Coronary artery (tissue), 2 donors: Measurements from ENCODE around the gene AGA.

ENCODE experiments used
- DNase-seq: peaks from one replicate; pipeline ENCODE4 v3.0.0-alpha.2; 2017; ENCODE audit warnings: low spot score
- H3K27ac ChIP-seq, 2 donors: fragments of 200-600 bp; sonication (generic); one replicate each; pipeline ENCODE4 v1.5.1; 2016 to 2019
- H3K4me3 ChIP-seq: fragments of 200-600 bp; sonication (generic); 2 replicates; pipeline ENCODE4 v1.5.1; 2016; ENCODE audit warnings: mild to moderate bottlenecking, moderate library complexity
- CTCF ChIP-seq: fragments of 200-600 bp; sonication (generic); IDR thresholded peaks from one replicate; pipeline ENCODE4 v1.5.1; 2019; ENCODE audit warnings: antibody characterized with exemption

The AGA gene

GRCh38 chr4:177484613-177485021, 42.4 kb upstream of the AGA start:
- TF ChIP-seq CTCF: no peak
- Histone ChIP-seq H3K27ac (no peak overlapping the region), H3K4me3 (no peak overlapping the region)
- no peak for DNase-seq

GRCh38 chr4:177483760-177484159, 41.5 kb upstream of the AGA start:
- Histone ChIP-seq H3K27ac (no peak overlapping the region), H3K4me3 (no peak overlapping the region)
- TF ChIP-seq CTCF: no peak
- no peak for DNase-seq

GRCh38 chr4:177483271-177483670, 41.0 kb upstream of the AGA start:
- TF ChIP-seq CTCF: no peak
- no peak overlapping the region for H3K4me3 ChIP-seq
- no peak overlapping the region for H3K27ac ChIP-seq
- DNase-seq: no peak

GRCh38 chr4:177482367-177482766, 40.1 kb upstream of the AGA start:
- Histone ChIP-seq H3K27ac (no peak overlapping the region), H3K4me3 (no peak overlapping the region)
- no peak for DNase-seq
- no peak for TF ChIP-seq CTCF

GRCh38 chr4:177480795-177481194, 38.6 kb upstream of the AGA start:
- TF ChIP-seq CTCF: no peak
- H3K27ac ChIP-seq: no peak overlapping the region
- no peak overlapping the region for H3K4me3 ChIP-seq
- no peak for DNase-seq

- TF ChIP-seq CTCF: no peak
- Histone ChIP-seq H3K4me3 (no peak overlapping the region), H3K27ac (no peak overlapping the region)
- DNase-seq: no peak
Observed at GRCh38 chr4:177479063-177479462, 36.8 kb upstream of the AGA start.

GRCh38 chr4:177478496-177478895, 36.3 kb upstream of the AGA start:
- no peak for TF ChIP-seq CTCF
- no peak overlapping the region for H3K4me3 ChIP-seq
- no peak overlapping the region for H3K27ac ChIP-seq
- DNase-seq: no peak
